ENCODE measurements around the gene CADPS.

The CADPS gene

GRCh38 chr3:62874711-62875557 is at the start of gene CADPS:
Gene CADPS, minus strand, starts transcription at chr3:62875416. Its CDS starts 387 bp downstream, at chr3:62875029.
- peak; percentile 77 for DNase-seq

GRCh38 chr3:62923066-62923465 is 47.9 kb upstream of the CADPS start:
- no peak for DNase-seq

- no peak for DNase-seq
Measured at GRCh38 chr3:62922326-62922725, 47.1 kb upstream of the CADPS start.

GRCh38 chr3:62920466-62920784 is 45.2 kb upstream of the CADPS start:
- DNase-seq = no peak

- no peak for DNase-seq
Measured at GRCh38 chr3:62919784-62920465, 44.7 kb upstream of the CADPS start.

GRCh38 chr3:62918777-62919176 is 43.6 kb upstream of the CADPS start:
- DNase-seq = no peak

- DNase-seq = no peak
Measured at GRCh38 chr3:62918131-62918530, 42.9 kb upstream of the CADPS start.

- no peak for DNase-seq
Measured at GRCh38 chr3:62911526-62911925, 36.3 kb upstream of the CADPS start.

- no peak for DNase-seq
Measured at GRCh38 chr3:62905331-62905730, 30.1 kb upstream of the CADPS start.

GRCh38 chr3:62898530-62899496 is 23.6 kb upstream of the CADPS start:
- no peak for DNase-seq

GRCh38 chr3:62895901-62896300 is 20.7 kb upstream of the CADPS start:
- DNase-seq = no peak

GRCh38 chr3:62892951-62893350 is 17.7 kb upstream of the CADPS start:
- no peak for DNase-seq

GRCh38 chr3:62892045-62892444 is 16.8 kb upstream of the CADPS start:
- no peak for DNase-seq

GRCh38 chr3:62888778-62889177 is 13.6 kb upstream of the CADPS start:
- DNase-seq = no peak

GRCh38 chr3:62888180-62888579 is 13.0 kb upstream of the CADPS start:
- peak; percentile 68 for DNase-seq

- no peak for DNase-seq
Measured at GRCh38 chr3:62885136-62885535, 9.9 kb upstream of the CADPS start.

GRCh38 chr3:62884096-62884870 is 9.1 kb upstream of the CADPS start:
- no peak for DNase-seq

GRCh38 chr3:62882676-62883200 is 7.5 kb upstream of the CADPS start:
- no peak for DNase-seq

- DNase-seq = peak; percentile 67
Measured at GRCh38 chr3:62876064-62876463, 848 bp upstream of the CADPS start.

- DNase-seq = no peak
Measured at GRCh38 chr3:62875558-62876002, 364 bp upstream of the CADPS start.

GRCh38 chr3:62873761-62874710 is 1.2 kb downstream of the CADPS start:
- DNase-seq = peak; percentile 74

All from NCI-H2171 treated with DMSO at 0.1 percent for 48 hours (cell line).